A549 (cell line): Measurements from ENCODE around the gene STYXL1. TPM values are rescaled to one million over a fixed set of nuclear protein-coding genes. Genes with fewer than 3 reads are reported as not detected.

Experiments used
- ATAC-seq, 2 experiments: fragments of 200-7000 bp in 1 of 2; fragments of >200 bp in 1 of 2; cut with Nextera tagmentation in 1 of 2; cut with Tn5 transposase in 1 of 2; 3 replicates each; pipeline versions ENCODE4 v1.8.0 to v1.9.1; 2018 to 2020; ENCODE audit warnings: mild to moderate bottlenecking in 1 of 2, moderate library complexity in 1 of 2
- CTCF ChIA-PET: fragments of 300-600 bp; sonication (Branson Sonifier 250); formaldehyde crosslinking; extraction: SDS; loops from one replicate; lab custom pipeline; 2021; ENCODE audit warnings: antibody characterized with exemption, inconsistent platforms; lab: Yijun Ruan, JAX
- POLR2A ChIA-PET: fragments of 350-600 bp; formaldehyde crosslinking; extraction: SDS; loops from one replicate; lab custom pipeline; 2021; ENCODE audit warnings: antibody characterized with exemption, inconsistent platforms; lab: Yijun Ruan, JAX
- DNase-seq, 2 experiments: peaks; one replicate each; pipeline versions ENCODE4 v3.0.0 to v3.0.0-alpha.2; 2011 to 2016; ENCODE audit warnings: low read depth in 1 of 2, low spot score in 1 of 2
- FAIRE-seq: peaks from 2 replicates; lab custom pipeline; 2011; peaks lifted over from hg19 to GRCh38; lab: Jason Lieb, UNC
- H3K27ac ChIP-seq, 2 experiments: fragments of >200 bp; sonication (Bioruptor Twin); formaldehyde crosslinking; 3 replicates each; pipeline ENCODE4 v1.5.1; 2016 to 2017
- H3K4me1 ChIP-seq: fragments of >200 bp; sonication (Bioruptor Twin); formaldehyde crosslinking; 3 replicates; pipeline ENCODE4 v1.6.1; 2016
- H3K4me2 ChIP-seq: fragments of >200 bp; sonication (Bioruptor Twin); formaldehyde crosslinking; 3 replicates; pipeline ENCODE4 v1.6.1; 2016
- H3K4me3 ChIP-seq: fragments of >200 bp; sonication (Bioruptor Twin); formaldehyde crosslinking; 3 replicates; pipeline ENCODE4 v1.5.1; 2016
- H3K9me3 ChIP-seq: fragments of >200 bp; sonication (Bioruptor Twin); formaldehyde crosslinking; 3 replicates; pipeline ENCODE4 v1.6.1; 2016
- BHLHE40 ChIP-seq: IDR thresholded peaks from 2 replicates; pipeline ENCODE4 v1.6.1; 2012; ENCODE audit warnings: low read depth, low read length, inconsistent platforms
- CBX2 ChIP-seq: fragments of 200-600 bp; sonication (generic); IDR thresholded peaks from 2 replicates; pipeline ENCODE4 v1.6.1; 2016; ENCODE audit warnings: low read depth, mild to moderate bottlenecking, borderline replicate concordance
- CEBPB ChIP-seq, 2 experiments: fragments of >200 bp in 1 of 2; sonication (Bioruptor Twin) in 1 of 2; formaldehyde crosslinking in 1 of 2; IDR thresholded peaks; 2 replicates each; pipeline ENCODE4 v1.6.1; 2012 to 2016
- CHD2 ChIP-seq: fragments of 150-350 bp; IDR thresholded peaks from 2 replicates; pipeline ENCODE4 v1.6.1; 2014; ENCODE audit warnings: low read length; ENCODE audit not compliant: partially characterized antibody
- EHF ChIP-seq: fragments of 250-450 bp; sonication (Bioruptor Pico); IDR thresholded peaks from 2 replicates; pipeline ENCODE4 v1.5.0; 2020; ENCODE audit warnings: mild to moderate bottlenecking
- ESRRA ChIP-seq: fragments of 150-350 bp; IDR thresholded peaks from 2 replicates; pipeline ENCODE4 v1.6.1; 2014; ENCODE audit warnings: mild to moderate bottlenecking, low read length, borderline replicate concordance
- FOSL2 ChIP-seq, 2 experiments: fragments of 450-650 bp in 1 of 2; fragments of >200 bp in 1 of 2; sonication (Bioruptor Twin) in 1 of 2; formaldehyde crosslinking; IDR thresholded peaks; 2 replicates each; pipeline versions ENCODE4 v1.5.0 to v1.6.1; 2016 to 2020; ENCODE audit warnings: mild to moderate bottlenecking in 1 of 2, moderate library complexity in 1 of 2
- HEYL ChIP-seq: fragments of 250-450 bp; sonication (Bioruptor Pico); IDR thresholded peaks from 2 replicates; pipeline ENCODE4 v1.8.0; 2021; ENCODE audit warnings: mild to moderate bottlenecking, moderate library complexity
- HMGXB4 ChIP-seq: fragments of 250-450 bp; sonication (Bioruptor Pico); IDR thresholded peaks from 2 replicates; pipeline ENCODE4 v1.5.0; 2021; ENCODE audit warnings: mild to moderate bottlenecking, moderate library complexity, borderline replicate concordance
- HOXB13 ChIP-seq: fragments of 250-450 bp; sonication (Bioruptor Pico); IDR thresholded peaks from 2 replicates; pipeline ENCODE4 v1.5.0; 2020; ENCODE audit warnings: low read depth, mild to moderate bottlenecking, moderate library complexity
- HOXB5 ChIP-seq: fragments of 250-450 bp; sonication (Bioruptor Pico); IDR thresholded peaks from 2 replicates; pipeline ENCODE4 v1.5.0; 2020; ENCODE audit warnings: mild to moderate bottlenecking, moderate library complexity
- KDM1A ChIP-seq: fragments of 200-600 bp; sonication (generic); IDR thresholded peaks from 2 replicates; pipeline ENCODE4 v1.6.1; 2016; ENCODE audit warnings: low read depth, mild to moderate bottlenecking
- MYC ChIP-seq: IDR thresholded peaks from 2 replicates; pipeline ENCODE4 v1.6.1; 2012; ENCODE audit warnings: mild to moderate bottlenecking, inconsistent platforms, low read length, improper control_type of control experiment, borderline replicate concordance
- NR3C1 ChIP-seq: fragments of >200 bp; sonication (Bioruptor Twin); formaldehyde crosslinking; IDR thresholded peaks from 3 replicates; pipeline ENCODE4 v1.6.1; 2017
- POLR2AphosphoS2 ChIP-seq: conservative IDR thresholded peaks from 2 replicates; pipeline ENCODE4 v1.6.1; 2012; ENCODE audit warnings: low read length, improper control_type of control experiment, inconsistent platforms
- RAD21 ChIP-seq, 2 experiments: fragments of >200 bp in 1 of 2; sonication (Bioruptor Twin) in 1 of 2; formaldehyde crosslinking in 1 of 2; IDR thresholded peaks in 1 of 2; conservative IDR thresholded peaks in 1 of 2; 2 replicates in 1 of 2; 3 replicates in 1 of 2; pipeline ENCODE4 v1.6.1; 2012 to 2018; ENCODE audit warnings: inconsistent platforms in 1 of 2
- RARB ChIP-seq: fragments of 250-450 bp; sonication (Bioruptor Pico); IDR thresholded peaks from 2 replicates; pipeline ENCODE4 v1.8.0; 2021; ENCODE audit warnings: mild to moderate bottlenecking, moderate library complexity
- RCOR1 ChIP-seq: fragments of 150-350 bp; IDR thresholded peaks from 2 replicates; pipeline ENCODE4 v1.6.1; 2014; ENCODE audit warnings: antibody characterized with exemption, low read length, low read depth
- RNF2 ChIP-seq: fragments of 200-600 bp; sonication (generic); IDR thresholded peaks from 2 replicates; pipeline ENCODE4 v1.6.1; 2016; ENCODE audit warnings: low read depth, mild to moderate bottlenecking, antibody characterized with exemption, moderate library complexity, borderline replicate concordance
- SMC3 ChIP-seq: fragments of >200 bp; sonication (Bioruptor Twin); formaldehyde crosslinking; IDR thresholded peaks from 3 replicates; pipeline ENCODE4 v1.6.1; 2018; ENCODE audit warnings: inconsistent platforms
- TP53 ChIP-seq: fragments of 250-450 bp; sonication (Bioruptor Pico); IDR thresholded peaks from 2 replicates; pipeline ENCODE4 v1.5.0; 2021; ENCODE audit warnings: mild to moderate bottlenecking, moderate library complexity
- ZC3H11A ChIP-seq: fragments of 450-650 bp; IDR thresholded peaks from 2 replicates; pipeline ENCODE4 v1.6.1; 2014; ENCODE audit warnings: antibody characterized with exemption, mild to moderate bottlenecking
- ZSCAN20 ChIP-seq: fragments of 250-450 bp; sonication (Bioruptor Pico); IDR thresholded peaks from 2 replicates; pipeline ENCODE4 v1.8.0; 2022; ENCODE audit warnings: mild to moderate bottlenecking, moderate library complexity
- WGBS: methylation state at CpG from one replicate; pipeline ENCODE4 v1.1.6; 2017; ENCODE audit errors: missing lambda C conversion rate; 5-methylcytosine and 5-hydroxymethylcytosine counted together
- polyA minus RNA-seq: library from RNA; depleted of rRNA, polyadenylated mRNA; stranded (reverse); fragments of >200 nt; gene quantifications from 2 replicates; pipeline ENCODE4 v1.2.3, GENCODE V29; 2011; rRNA and poly(A)+ RNA removed
- polyA plus RNA-seq, 4 experiments: library from polyadenylated mRNA; depleted of rRNA in 3 of 4; stranded (reverse); fragments of >200 nt; fragmentation: RNase III in 1 of 4; extraction: RNeasy Plus Mini Kit Qiagen cat#74134 plus additional on column Dnase treatment in 1 of 4; gene quantifications; 2 replicates in 3 of 4; 3 replicates in 1 of 4; pipeline ENCODE4 v1.2.3, GENCODE V29; 2011 to 2017
- TF ChIP-seq, protein P1 (sequence below): IDR thresholded peaks from 2 replicates; pipeline ENCODE4 v1.6.1; 2012; ENCODE audit warnings: low read depth, borderline replicate concordance
- TF ChIP-seq, protein P2 (sequence below): fragments of >200 bp; sonication (Bioruptor Twin); formaldehyde crosslinking; IDR thresholded peaks from 3 replicates; pipeline ENCODE4 v1.6.1; 2016
- TF ChIP-seq, protein P3 (sequence below): fragments of 200-600 bp; sonication (generic); IDR thresholded peaks from 2 replicates; pipeline ENCODE4 v1.6.1; 2016; ENCODE audit warnings: antibody characterized with exemption, mild to moderate bottlenecking, moderate library complexity
- TF ChIP-seq, protein P4 (sequence below): IDR thresholded peaks from 2 replicates; pipeline ENCODE4 v1.6.1; 2012
- TF ChIP-seq, protein P5 (sequence below): fragments of >200 bp; sonication (Bioruptor Twin); formaldehyde crosslinking; IDR thresholded peaks from 2 replicates; pipeline ENCODE4 v1.6.1; 2016

Gene STYXL1, protein sequence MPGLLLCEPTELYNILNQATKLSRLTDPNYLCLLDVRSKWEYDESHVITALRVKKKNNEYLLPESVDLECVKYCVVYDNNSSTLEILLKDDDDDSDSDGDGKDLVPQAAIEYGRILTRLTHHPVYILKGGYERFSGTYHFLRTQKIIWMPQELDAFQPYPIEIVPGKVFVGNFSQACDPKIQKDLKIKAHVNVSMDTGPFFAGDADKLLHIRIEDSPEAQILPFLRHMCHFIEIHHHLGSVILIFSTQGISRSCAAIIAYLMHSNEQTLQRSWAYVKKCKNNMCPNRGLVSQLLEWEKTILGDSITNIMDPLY
- polyA plus RNA-seq (2011; rRNA removed) (73.8 and 76.8 TPM in 2 replicates), polyA plus RNA-seq (2017; fragmentation: RNase III; extraction: RNeasy Plus Mini Kit Qiagen cat#74134 plus additional on column Dnase treatment) (36.0 to 39.9 TPM (median 39.1 TPM) in 3 replicates), polyA minus RNA-seq (23.3 and 32.1 TPM in 2 replicates)
- polyA plus RNA-seq (2012; cell fraction: cytosol; rRNA removed), result 40.4 and 43.5 TPM in 2 replicates
- 28.7 and 47.4 TPM in 2 replicates for polyA plus RNA-seq (2012; cell fraction: nucleus; rRNA removed)

- ATAC-seq, result peak; percentile 98
- Histone ChIP-seq H3K4me2 (peak within 1 kb of the TSS; percentile 95), H3K4me3 (peak within 1 kb of the TSS; percentile 98), H3K9me3 (no peaks in the 10 kb centered on the region), H3K27ac (peak within 1 kb of the TSS; percentile 97 to 98), H3K4me1 (peaks cover 25% of the 10 kb centered on the region; the same call in 2 of the 3 replicates)
- no peak for FAIRE-seq
- WGBS, result 4% methylated on average over 18 of the region's 58 CpGs
- CTCF ChIA-PET, result interaction anchor here (0.6 to 3.6 kb wide), 12 partner anchors 9 to 243 kb away, joined by 3 to 26 read pairs (median 4); no protein-coding TSS in a partner anchor
- POLR2A ChIA-PET, result interaction anchor here (0.6 to 1.6 kb wide), 22 partner anchors 9 to 142 kb away, joined by 3 to 11 read pairs (median 4); partner anchors contain the start of gene POR
- peak; percentile 97 to 98 for DNase-seq
- TF ChIP-seq, protein P1, sequence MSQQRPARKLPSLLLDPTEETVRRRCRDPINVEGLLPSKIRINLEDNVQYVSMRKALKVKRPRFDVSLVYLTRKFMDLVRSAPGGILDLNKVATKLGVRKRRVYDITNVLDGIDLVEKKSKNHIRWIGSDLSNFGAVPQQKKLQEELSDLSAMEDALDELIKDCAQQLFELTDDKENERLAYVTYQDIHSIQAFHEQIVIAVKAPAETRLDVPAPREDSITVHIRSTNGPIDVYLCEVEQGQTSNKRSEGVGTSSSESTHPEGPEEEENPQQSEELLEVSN, result peak; percentile 51
- TF ChIP-seq, protein P2, sequence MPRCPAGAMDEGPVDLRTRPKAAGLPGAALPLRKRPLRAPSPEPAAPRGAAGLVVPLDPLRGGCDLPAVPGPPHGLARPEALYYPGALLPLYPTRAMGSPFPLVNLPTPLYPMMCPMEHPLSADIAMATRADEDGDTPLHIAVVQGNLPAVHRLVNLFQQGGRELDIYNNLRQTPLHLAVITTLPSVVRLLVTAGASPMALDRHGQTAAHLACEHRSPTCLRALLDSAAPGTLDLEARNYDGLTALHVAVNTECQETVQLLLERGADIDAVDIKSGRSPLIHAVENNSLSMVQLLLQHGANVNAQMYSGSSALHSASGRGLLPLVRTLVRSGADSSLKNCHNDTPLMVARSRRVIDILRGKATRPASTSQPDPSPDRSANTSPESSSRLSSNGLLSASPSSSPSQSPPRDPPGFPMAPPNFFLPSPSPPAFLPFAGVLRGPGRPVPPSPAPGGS, result peak; percentile 92; the same call in 2 of the 3 replicates
- no peak; the same call in 1 of the 2 replicates for TF ChIP-seq HMGXB4
- peak; percentile 68 for TF ChIP-seq ESRRA
- no peak for TF ChIP-seq HOXB13 (CRISPR knock-in tag)
- peak; percentile 79; the same call in 1 of the 2 replicates for TF ChIP-seq MYC
- TF ChIP-seq, protein P3, sequence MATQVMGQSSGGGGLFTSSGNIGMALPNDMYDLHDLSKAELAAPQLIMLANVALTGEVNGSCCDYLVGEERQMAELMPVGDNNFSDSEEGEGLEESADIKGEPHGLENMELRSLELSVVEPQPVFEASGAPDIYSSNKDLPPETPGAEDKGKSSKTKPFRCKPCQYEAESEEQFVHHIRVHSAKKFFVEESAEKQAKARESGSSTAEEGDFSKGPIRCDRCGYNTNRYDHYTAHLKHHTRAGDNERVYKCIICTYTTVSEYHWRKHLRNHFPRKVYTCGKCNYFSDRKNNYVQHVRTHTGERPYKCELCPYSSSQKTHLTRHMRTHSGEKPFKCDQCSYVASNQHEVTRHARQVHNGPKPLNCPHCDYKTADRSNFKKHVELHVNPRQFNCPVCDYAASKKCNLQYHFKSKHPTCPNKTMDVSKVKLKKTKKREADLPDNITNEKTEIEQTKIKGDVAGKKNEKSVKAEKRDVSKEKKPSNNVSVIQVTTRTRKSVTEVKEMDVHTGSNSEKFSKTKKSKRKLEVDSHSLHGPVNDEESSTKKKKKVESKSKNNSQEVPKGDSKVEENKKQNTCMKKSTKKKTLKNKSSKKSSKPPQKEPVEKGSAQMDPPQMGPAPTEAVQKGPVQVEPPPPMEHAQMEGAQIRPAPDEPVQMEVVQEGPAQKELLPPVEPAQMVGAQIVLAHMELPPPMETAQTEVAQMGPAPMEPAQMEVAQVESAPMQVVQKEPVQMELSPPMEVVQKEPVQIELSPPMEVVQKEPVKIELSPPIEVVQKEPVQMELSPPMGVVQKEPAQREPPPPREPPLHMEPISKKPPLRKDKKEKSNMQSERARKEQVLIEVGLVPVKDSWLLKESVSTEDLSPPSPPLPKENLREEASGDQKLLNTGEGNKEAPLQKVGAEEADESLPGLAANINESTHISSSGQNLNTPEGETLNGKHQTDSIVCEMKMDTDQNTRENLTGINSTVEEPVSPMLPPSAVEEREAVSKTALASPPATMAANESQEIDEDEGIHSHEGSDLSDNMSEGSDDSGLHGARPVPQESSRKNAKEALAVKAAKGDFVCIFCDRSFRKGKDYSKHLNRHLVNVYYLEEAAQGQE, result peak; percentile 99
- peak; percentile 98 for TF ChIP-seq CHD2
- no peak for TF ChIP-seq RNF2
- no peak for TF ChIP-seq KDM1A
- no peak for TF ChIP-seq NR3C1
- no peak for TF ChIP-seq SMC3
- TF ChIP-seq FOSL2 (IDR thresholded peaks at IDR 0.05), result no peak
- peak; percentile 47 for TF ChIP-seq FOSL2 (CRISPR knock-in tag; IDR thresholded peaks at IDR 0.05)
- TF ChIP-seq, protein P4, sequence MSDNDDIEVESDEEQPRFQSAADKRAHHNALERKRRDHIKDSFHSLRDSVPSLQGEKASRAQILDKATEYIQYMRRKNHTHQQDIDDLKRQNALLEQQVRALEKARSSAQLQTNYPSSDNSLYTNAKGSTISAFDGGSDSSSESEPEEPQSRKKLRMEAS, result peak; percentile 97
- no peak; a peak in 1 of 5 replicates for TF ChIP-seq RAD21 (conservative IDR thresholded peaks at IDR 0.05 in 1 of 2, IDR thresholded peaks at IDR 0.05 in 1 of 2)
- TF ChIP-seq, protein P5, sequence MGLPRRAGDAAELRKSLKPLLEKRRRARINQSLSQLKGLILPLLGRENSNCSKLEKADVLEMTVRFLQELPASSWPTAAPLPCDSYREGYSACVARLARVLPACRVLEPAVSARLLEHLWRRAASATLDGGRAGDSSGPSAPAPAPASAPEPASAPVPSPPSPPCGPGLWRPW, result no peak
- no peak for TF ChIP-seq RARB
- no peak for TF ChIP-seq EHF
- TF ChIP-seq CEBPB (IDR thresholded peaks at IDR 0.05), result no peak
- TF ChIP-seq TP53 (CRISPR knock-in tag), result no peak
- no peak for TF ChIP-seq ZSCAN20 (CRISPR knock-in tag)
- no peak for TF ChIP-seq ZC3H11A
- TF ChIP-seq POLR2AphosphoS2, result no peak
- TF ChIP-seq BHLHE40, result no peak
- TF ChIP-seq RCOR1, result no peak
- no peak for TF ChIP-seq HEYL
- TF ChIP-seq HOXB5, result no peak
- no peak for TF ChIP-seq CBX2
Measured at GRCh38 chr7:76047811-76048667, at the start of gene STYXL1, which contains the start of gene MDH2. Gene STYXL1, minus strand, starts transcription at chr7:76048000. Its CDS starts 17,477 bp downstream, at chr7:76030523. Gene MDH2, plus strand, starts transcription at chr7:76048106. Its CDS starts 55 bp downstream, at chr7:76048161.
